ENCODE measurements around the gene OR11H6.
"Not testable (repeated sequence)": the region's sequence is repeated elsewhere in the genome, so short reads cannot be mapped to it uniquely, and the experiment has no call there.

The OR11H6 gene

GRCh38 chr14:20223410-20223809 is at the start of gene OR11H6:
TSS of gene OR11H6 (plus strand) at chr14:20223710. CDS start at chr14:20223710, 0 bp downstream.
- no peak within 1 kb of the TSS for H3K27ac ChIP-seq
- TF ChIP-seq CTCF (conservative IDR thresholded peaks at IDR 0.05), result no peak

GRCh38 chr14:20174205-20174604 is 49.3 kb upstream of the OR11H6 start:
- H3K27ac ChIP-seq, result not testable (repeated sequence)

GRCh38 chr14:20176330-20176729 is 47.2 kb upstream of the OR11H6 start:
- no peak overlapping the region for H3K27ac ChIP-seq
- TF ChIP-seq CTCF (conservative IDR thresholded peaks at IDR 0.05), result no peak

DNA sequence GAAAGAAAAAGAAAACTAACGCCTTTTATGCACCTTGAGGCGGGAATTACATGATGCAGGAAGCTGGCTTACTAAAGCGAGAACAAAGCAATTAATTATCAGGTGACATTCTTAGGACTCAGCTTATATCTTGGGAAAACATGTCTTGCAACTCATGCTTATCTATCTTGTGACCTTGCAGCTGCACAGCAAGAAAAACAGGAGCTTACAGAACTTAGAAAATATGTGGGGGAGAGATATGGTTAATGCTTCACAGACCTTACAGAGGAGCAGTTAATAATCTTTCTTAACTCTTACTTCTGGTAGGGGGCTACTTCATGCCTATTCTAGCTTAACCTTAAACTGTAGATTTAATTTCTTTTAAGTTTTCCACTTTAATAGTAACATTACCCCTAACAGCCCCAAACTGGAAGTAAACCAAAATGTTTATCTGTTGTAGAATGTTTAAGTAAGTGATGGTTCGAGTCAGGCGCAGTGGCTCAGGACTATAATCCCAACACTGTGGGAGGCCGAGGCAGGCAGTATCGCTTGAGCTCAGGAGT is 46.0 kb upstream of the OR11H6 start:
- TF ChIP-seq CTCF (conservative IDR thresholded peaks at IDR 0.05), result no peak
- peak overlapping the region; percentile 28 for H3K27ac ChIP-seq

GRCh38 chr14:20179218-20179617 is 44.3 kb upstream of the OR11H6 start:
- TF ChIP-seq CTCF (conservative IDR thresholded peaks at IDR 0.05), result no peak

DNA sequence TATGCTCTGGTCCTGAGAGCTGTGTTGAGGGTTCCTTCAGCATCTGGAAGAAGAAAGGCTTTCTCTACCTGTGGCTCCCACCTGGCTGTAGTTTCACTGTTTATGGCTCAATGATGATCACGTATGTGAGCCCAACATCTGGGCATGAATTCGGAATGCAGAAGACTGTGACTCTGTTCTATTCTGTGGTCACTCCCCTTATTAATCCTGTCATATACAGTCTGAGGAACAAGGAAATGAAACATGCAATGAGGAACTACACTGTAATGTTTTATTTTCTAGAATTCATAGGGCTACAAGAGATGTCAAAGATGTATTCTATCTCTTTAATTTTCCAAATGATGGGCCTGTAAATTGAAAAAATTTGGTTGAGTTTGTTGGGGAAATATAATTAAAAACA is 43.6 kb upstream of the OR11H6 start:
- TF ChIP-seq CTCF (conservative IDR thresholded peaks at IDR 0.05), result no peak
- peak overlapping the region; percentile 79 for H3K27ac ChIP-seq

More at GRCh38 chr14:20179218-20179617, 44.3 kb upstream of the OR11H6 start:
- peak overlapping the region; percentile 79 for H3K27ac ChIP-seq

DNA sequence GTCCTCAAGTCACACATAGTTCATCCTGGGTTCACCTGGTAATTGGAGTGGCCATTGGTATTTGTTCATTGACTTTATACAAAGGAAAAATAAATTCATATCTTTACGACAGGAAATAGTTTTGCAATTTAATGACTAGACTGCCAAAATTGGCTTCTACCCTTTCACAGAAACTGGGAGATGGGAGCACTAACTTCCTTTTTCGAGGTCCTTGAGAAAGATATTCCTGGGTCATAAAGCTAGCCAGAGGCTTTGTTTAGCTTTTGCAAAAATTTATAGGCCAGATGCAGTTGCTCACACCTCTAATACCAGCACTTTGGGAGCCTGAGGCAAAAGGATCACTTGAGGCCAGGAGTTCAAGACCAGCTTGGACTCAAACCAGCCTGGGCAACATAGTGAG is 43.0 kb upstream of the OR11H6 start:
- peak overlapping the region; percentile 79 for H3K27ac ChIP-seq
- TF ChIP-seq CTCF (conservative IDR thresholded peaks at IDR 0.05), result no peak

- no peak for TF ChIP-seq CTCF (conservative IDR thresholded peaks at IDR 0.05)
- no peak overlapping the region for H3K27ac ChIP-seq
These were observed 39.3 kb upstream of the OR11H6 start for GRCh38 chr14:20184181-20184580.

Data from VCaP (cell line).